K562 (cell line): ENCODE measurements around the gene TYMP. TPM values are rescaled to one million over a fixed set of nuclear protein-coding genes. Genes with fewer than 3 reads are reported as not detected.

ENCODE experiments used
- ATAC-seq: fragments of 200-7000 bp; cut with Tn5 transposase; 3 replicates; pipeline ENCODE4 v1.9.1; 2020; ENCODE audit warnings: moderate library complexity
- BruUV-seq: library from RNA; stranded (reverse); fragments of 400-500 nt; replicated peaks from 2 replicates; lab custom pipeline; 2021; lab: Mats Ljungman, UMichigan
- CTCF ChIA-PET: fragments of 300-600 bp; formaldehyde crosslinking; extraction: SDS; loops from one replicate; lab custom pipeline; 2021; ENCODE audit warnings: low intra/inter-chr PET ratio; lab: Yijun Ruan, JAX
- POLR2A ChIA-PET: fragments of 300-600, 350-650 bp; sonication (Branson Sonifier 250); formaldehyde crosslinking; extraction: SDS; loops from one replicate; lab custom pipeline; 2021; ENCODE audit warnings: antibody characterized with exemption, inconsistent platforms; lab: Yijun Ruan, JAX
- DNase-seq, 4 experiments: peaks; one replicate each; pipeline versions ENCODE4 v3.0.0 to v3.0.0-alpha.2; 2011 to 2018; ENCODE audit warnings: low spot score in 3 of 4, mixed read lengths in 3 of 4; ENCODE audit errors: extremely low read depth in 1 of 4
- FAIRE-seq: peaks from 2 replicates; lab custom pipeline; 2011; peaks lifted over from hg19 to GRCh38; lab: Jason Lieb, UNC
- H2AFZ ChIP-seq: 2 replicates; pipeline ENCODE4 v1.6.0; 2011; ENCODE audit warnings: low read depth, low read length, control low read depth, inconsistent platforms
- H3K27ac ChIP-seq: fragments of 200-600 bp; 3 replicates; pipeline ENCODE4 v1.8.0; 2011; ENCODE audit warnings: low read depth, mild to moderate bottlenecking, control low read depth, inconsistent platforms, low read length, moderate library complexity, mixed read lengths; ENCODE audit errors: extremely low read depth
- H3K27me3 ChIP-seq, 2 experiments: fragments of 300-600 bp in 1 of 2; 2 replicates in 1 of 2; 3 replicates in 1 of 2; pipeline versions ENCODE4 v1.6.0 to v1.8.0; 2011; ENCODE audit warnings: inconsistent platforms in 2 of 2, low read length in 2 of 2, mild to moderate bottlenecking in 1 of 2, mixed read lengths in 1 of 2, moderate library complexity in 1 of 2; ENCODE audit not compliant: control insufficient read depth in 2 of 2, insufficient read depth in 2 of 2
- H3K36me3 ChIP-seq: fragments of 300-600 bp; 3 replicates; pipeline ENCODE4 v1.8.0; 2011; ENCODE audit warnings: mild to moderate bottlenecking, low read length, inconsistent platforms; ENCODE audit not compliant: control insufficient read depth, insufficient read depth
- H3K4me1 ChIP-seq, 2 experiments: fragments of 200-600 bp in 1 of 2; replicated peaks in 1 of 2; 2 replicates in 1 of 2; 3 replicates in 1 of 2; pipeline versions ENCODE4 v1.5.1 to v1.8.0; 2011; ENCODE audit warnings: inconsistent platforms in 2 of 2, low read length in 2 of 2, mild to moderate bottlenecking in 1 of 2, mixed read lengths in 1 of 2, moderate library complexity in 1 of 2; ENCODE audit not compliant: control insufficient read depth in 2 of 2, insufficient read depth in 2 of 2
- H3K4me2 ChIP-seq: 2 replicates; pipeline ENCODE4 v1.6.1; 2011; ENCODE audit warnings: low read length, control low read depth, inconsistent platforms, mixed read lengths; ENCODE audit not compliant: insufficient read depth
- H3K4me3 ChIP-seq: fragments of 200-600 bp; sonication (generic), shearing (Covaris generic); 2 replicates; pipeline ENCODE4 v1.5.1; 2016; ENCODE audit warnings: control low read depth, inconsistent platforms
- H3K79me2 ChIP-seq: fragments of 200-600 bp; 3 replicates; pipeline ENCODE4 v1.8.0; 2011; ENCODE audit warnings: low read length, inconsistent platforms; ENCODE audit not compliant: control insufficient read depth, insufficient read depth
- H3K9ac ChIP-seq, 2 experiments: 2 replicates each; pipeline versions ENCODE4 v1.6.0 to v1.6.1; 2011; ENCODE audit warnings: low read depth in 2 of 2, low read length in 2 of 2, control low read depth in 1 of 2, inconsistent platforms in 1 of 2, mild to moderate bottlenecking in 1 of 2, mixed read lengths in 1 of 2; ENCODE audit not compliant: insufficient read depth in 1 of 2
- H3K9me1 ChIP-seq: one replicate; pipeline ENCODE4 v1.6.0; 2011; ENCODE audit warnings: inconsistent platforms, mild to moderate bottlenecking, low read length, moderate library complexity; ENCODE audit not compliant: control insufficient read depth, insufficient read depth
- H3K9me3 ChIP-seq: replicated peaks from 2 replicates; pipeline ENCODE4 v1.5.1; 2011; ENCODE audit warnings: low read depth, low read length, inconsistent platforms; ENCODE audit not compliant: control insufficient read depth, insufficient read depth
- H4K20me1 ChIP-seq: replicated peaks from 2 replicates; pipeline ENCODE4 v1.6.1; 2011; ENCODE audit warnings: low read length, inconsistent platforms, mixed read lengths; ENCODE audit not compliant: control insufficient read depth, insufficient read depth
- CSDE1 ChIP-seq, 2 experiments: fragments of 450-650 bp; IDR thresholded peaks; 2 replicates each; pipeline ENCODE4 v1.6.1; 2016; ENCODE audit warnings: mild to moderate bottlenecking in 1 of 2
- E2F3 ChIP-seq: fragments of 250-450 bp; sonication (Bioruptor Pico); IDR thresholded peaks from 2 replicates; pipeline ENCODE4 v1.4.0; 2020; ENCODE audit warnings: mild to moderate bottlenecking
- JUND ChIP-seq, 2 experiments: IDR thresholded peaks; 2 replicates in 1 of 2; 3 replicates in 1 of 2; pipeline ENCODE4 v1.6.1; 2011; ENCODE audit warnings: borderline replicate concordance in 2 of 2, low read depth in 2 of 2, low read length in 2 of 2, improper control_type of control experiment in 1 of 2, missing biosample characterization in 1 of 2, missing genetic modification characterization in 1 of 2, missing genetic modification reagents in 1 of 2
- MCM7 ChIP-seq, 2 experiments: fragments of 450-650 bp; IDR thresholded peaks; 2 replicates each; pipeline ENCODE4 v1.6.1; 2016 to 2018
- RBM14 ChIP-seq: fragments of 200-400 bp; formaldehyde crosslinking; IDR thresholded peaks from 2 replicates; pipeline ENCODE4 v1.6.1; 2018; ENCODE audit warnings: low read depth, mild to moderate bottlenecking, low read length, moderate library complexity, borderline replicate concordance; ENCODE audit not compliant: insufficient read depth
- RBM15 ChIP-seq: fragments of 200-400 bp; formaldehyde crosslinking; IDR thresholded peaks from 2 replicates; pipeline ENCODE4 v1.6.1; 2018; ENCODE audit warnings: mild to moderate bottlenecking, low read length, moderate library complexity; ENCODE audit not compliant: insufficient read depth
- SNRNP70 ChIP-seq: fragments of 200-400 bp; formaldehyde crosslinking; optimal IDR thresholded peaks from 2 replicates; pipeline ENCODE3; 2017; ENCODE audit warnings: low read depth, low read length
- ZNF140 ChIP-seq: fragments of 250-450 bp; sonication (Bioruptor Pico); IDR thresholded peaks from 2 replicates; pipeline ENCODE4 v1.8.0; 2021; ENCODE audit warnings: moderate library complexity, mild to moderate bottlenecking, inconsistent platforms
- ZNF282 ChIP-seq: sonication (generic); formaldehyde crosslinking; IDR thresholded peaks from 2 replicates; pipeline ENCODE4 v1.8.1; 2023; ENCODE audit warnings: missing genetic modification reagents
- ZNF561 ChIP-seq: fragments of 450-650 bp; formaldehyde crosslinking; conservative IDR thresholded peaks from 2 replicates; pipeline ENCODE4 v1.4.0; 2020; ENCODE audit warnings: mild to moderate bottlenecking, moderate library complexity
- WGBS: fragments of 100-300 bp; shearing (Covaris generic); methylation state at CpG from one replicate; pipeline ENCODE4 v1.1.6; 2016; ENCODE audit warnings: low coverage, mixed read lengths; ENCODE audit not compliant: insufficient coverage; ENCODE audit errors: missing lambda C conversion rate; 5-methylcytosine and 5-hydroxymethylcytosine counted together
- in situ Hi-C: fragments of 300-500 bp; cut with MboI; formaldehyde crosslinking; loops from 4 replicates; pipeline ENCODE4 v1.15.0; 2018; ENCODE audit warnings: inconsistent platforms, mixed read lengths
- intact Hi-C: fragments of 100-400 bp; cut with micrococcal nuclease; formaldehyde crosslinking; loops from 2 replicates; pipeline ENCODE4 v1.14.2; 2022
- polyA plus RNA-seq, 8 experiments: library from polyadenylated mRNA; depleted of rRNA in 4 of 8; stranded (reverse) in 5 of 8; unstranded in 3 of 8; fragments of >200 nt; fragmentation: Nextera tagmentation in 2 of 8; fragmentation: Illumina TruSeq in 1 of 8; extraction: Ambion mirVana in 2 of 8; extraction: Trizol in 1 of 8; gene quantifications; 2 replicates each; pipeline versions ENCODE4 v1.2.1 to v1.2.3, GENCODE V29; 2011 to 2014; ENCODE audit warnings: inconsistent platforms in 1 of 8, missing spikeins in 1 of 8
- total RNA-seq, 7 experiments: library from RNA; depleted of rRNA in 6 of 7; stranded (reverse); fragments of >200 nt in 6 of 7; fragmentation: Illumina TruSeq in 2 of 7; extraction: Trizol in 2 of 7; gene quantifications; 2 replicates each; pipeline versions ENCODE4 v1.2.1 to v1.2.3, GENCODE V29; 2011 to 2021; ENCODE audit warnings: low replicate concordance in 1 of 7
- TF ChIP-seq, protein P1 (sequence below): sonication (generic); formaldehyde crosslinking; IDR thresholded peaks from 2 replicates; pipeline ENCODE4 v1.8.0; 2022; ENCODE audit warnings: mild to moderate bottlenecking, missing genetic modification reagents
- TF ChIP-seq, protein P2 (sequence below): sonication (generic); formaldehyde crosslinking; IDR thresholded peaks from 2 replicates; pipeline ENCODE4 v1.9.0; 2022; ENCODE audit warnings: mild to moderate bottlenecking, missing genetic modification reagents
- TF ChIP-seq, protein P3 (sequence below): fragments of 250-450 bp; sonication (Bioruptor Pico); IDR thresholded peaks from 2 replicates; pipeline ENCODE4 v1.9.0; 2021; ENCODE audit warnings: mild to moderate bottlenecking
- TF ChIP-seq, protein P4 (sequence below): fragments of 250-450 bp; sonication (Bioruptor Pico); IDR thresholded peaks from 2 replicates; pipeline ENCODE4 v1.5.0; 2020; ENCODE audit warnings: mild to moderate bottlenecking, borderline replicate concordance
- TF ChIP-seq, protein P5 (sequence below): sonication (generic); formaldehyde crosslinking; IDR thresholded peaks from 2 replicates; pipeline ENCODE4 v1.5.0; 2020; ENCODE audit warnings: missing genetic modification reagents

The TYMP gene
- total and polyA plus RNA-seq, 9 of the 15 experiments (the other 6 are each of a cell fraction or from before 2014, with no cell fraction given) = 0.03 to 4.0 (median 2.4) TPM; not detected in 4

DNA sequence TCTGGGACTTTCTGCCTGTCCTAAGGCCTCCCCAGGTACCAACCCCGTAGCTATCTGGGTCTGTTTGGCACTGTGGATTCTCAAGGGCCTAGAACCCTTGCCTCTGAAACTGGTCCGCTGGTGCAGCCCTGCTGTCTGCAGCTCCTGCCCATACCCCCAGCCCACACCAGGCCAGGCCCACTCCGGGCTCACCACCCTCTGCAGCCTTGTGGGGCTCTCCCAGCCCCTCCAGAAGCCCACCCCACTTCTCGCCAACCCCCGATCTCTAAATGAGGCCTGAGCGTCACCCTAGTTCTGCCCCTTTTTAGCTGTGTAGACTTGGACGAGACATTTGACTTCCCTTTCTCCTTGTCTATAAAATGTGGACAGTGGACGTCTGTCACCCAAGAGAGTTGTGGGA, 20.6 kb upstream of the TYMP start:
- H3K9ac ChIP-seq = no peak overlapping the region
- CTCF ChIA-PET = no interaction called here
- intact Hi-C loops (no loop called here), in situ Hi-C loops (no loop called here)
- peaks cover 0 to 37% of the 10 kb centered on the region in 2 experiments; a peak in 3 of 5 replicates for H3K4me1 ChIP-seq
- H3K27ac ChIP-seq = no peak overlapping the region
- ATAC-seq (no peak), FAIRE-seq (no peak), DNase-seq (no peak)
- no TSS peak for BruUV-seq
- no peaks in the 10 kb centered on the region for H3K36me3 ChIP-seq
- no peaks in the 10 kb centered on the region for H3K9me3 ChIP-seq
- H3K4me3 ChIP-seq = no peak overlapping the region
- no peaks in the 10 kb centered on the region for H4K20me1 ChIP-seq
- POLR2A ChIA-PET = interaction anchor here (0.7 to 1.5 kb wide), 3 partner anchors 11 to 23 kb away, joined by 3 to 5 read pairs (median 4); partner anchors contain the start of gene SYCE3
- WGBS = 21% methylated on average over 6 of the region's 8 CpGs
- no peak overlapping the region for H2AFZ ChIP-seq
- no peak overlapping the region for H3K4me2 ChIP-seq
- no peaks in the 10 kb centered on the region for H3K9me1 ChIP-seq
- H3K27me3 ChIP-seq = peaks cover 0 to 11% of the 10 kb centered on the region in 2 experiments; a peak in 1 of 5 replicates
- no peaks in the 10 kb centered on the region for H3K79me2 ChIP-seq
- TF ChIP-seq, protein P1, sequence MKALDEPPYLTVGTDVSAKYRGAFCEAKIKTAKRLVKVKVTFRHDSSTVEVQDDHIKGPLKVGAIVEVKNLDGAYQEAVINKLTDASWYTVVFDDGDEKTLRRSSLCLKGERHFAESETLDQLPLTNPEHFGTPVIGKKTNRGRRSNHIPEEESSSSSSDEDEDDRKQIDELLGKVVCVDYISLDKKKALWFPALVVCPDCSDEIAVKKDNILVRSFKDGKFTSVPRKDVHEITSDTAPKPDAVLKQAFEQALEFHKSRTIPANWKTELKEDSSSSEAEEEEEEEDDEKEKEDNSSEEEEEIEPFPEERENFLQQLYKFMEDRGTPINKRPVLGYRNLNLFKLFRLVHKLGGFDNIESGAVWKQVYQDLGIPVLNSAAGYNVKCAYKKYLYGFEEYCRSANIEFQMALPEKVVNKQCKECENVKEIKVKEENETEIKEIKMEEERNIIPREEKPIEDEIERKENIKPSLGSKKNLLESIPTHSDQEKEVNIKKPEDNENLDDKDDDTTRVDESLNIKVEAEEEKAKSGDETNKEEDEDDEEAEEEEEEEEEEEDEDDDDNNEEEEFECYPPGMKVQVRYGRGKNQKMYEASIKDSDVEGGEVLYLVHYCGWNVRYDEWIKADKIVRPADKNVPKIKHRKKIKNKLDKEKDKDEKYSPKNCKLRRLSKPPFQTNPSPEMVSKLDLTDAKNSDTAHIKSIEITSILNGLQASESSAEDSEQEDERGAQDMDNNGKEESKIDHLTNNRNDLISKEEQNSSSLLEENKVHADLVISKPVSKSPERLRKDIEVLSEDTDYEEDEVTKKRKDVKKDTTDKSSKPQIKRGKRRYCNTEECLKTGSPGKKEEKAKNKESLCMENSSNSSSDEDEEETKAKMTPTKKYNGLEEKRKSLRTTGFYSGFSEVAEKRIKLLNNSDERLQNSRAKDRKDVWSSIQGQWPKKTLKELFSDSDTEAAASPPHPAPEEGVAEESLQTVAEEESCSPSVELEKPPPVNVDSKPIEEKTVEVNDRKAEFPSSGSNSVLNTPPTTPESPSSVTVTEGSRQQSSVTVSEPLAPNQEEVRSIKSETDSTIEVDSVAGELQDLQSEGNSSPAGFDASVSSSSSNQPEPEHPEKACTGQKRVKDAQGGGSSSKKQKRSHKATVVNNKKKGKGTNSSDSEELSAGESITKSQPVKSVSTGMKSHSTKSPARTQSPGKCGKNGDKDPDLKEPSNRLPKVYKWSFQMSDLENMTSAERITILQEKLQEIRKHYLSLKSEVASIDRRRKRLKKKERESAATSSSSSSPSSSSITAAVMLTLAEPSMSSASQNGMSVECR = no peak
- TF ChIP-seq ZNF282 = no peak
- TF ChIP-seq CSDE1 (IDR thresholded peaks at IDR 0.05) = no peak
- no peak for TF ChIP-seq MCM7 (IDR thresholded peaks at IDR 0.05)
- TF ChIP-seq, protein P2, sequence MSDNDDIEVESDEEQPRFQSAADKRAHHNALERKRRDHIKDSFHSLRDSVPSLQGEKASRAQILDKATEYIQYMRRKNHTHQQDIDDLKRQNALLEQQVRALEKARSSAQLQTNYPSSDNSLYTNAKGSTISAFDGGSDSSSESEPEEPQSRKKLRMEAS (CRISPR knock-in tag) = no peak
- no peak for TF ChIP-seq ZNF140 (CRISPR knock-in tag)
- TF ChIP-seq, protein P3, sequence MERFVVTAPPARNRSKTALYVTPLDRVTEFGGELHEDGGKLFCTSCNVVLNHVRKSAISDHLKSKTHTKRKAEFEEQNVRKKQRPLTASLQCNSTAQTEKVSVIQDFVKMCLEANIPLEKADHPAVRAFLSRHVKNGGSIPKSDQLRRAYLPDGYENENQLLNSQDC (CRISPR knock-in tag) = no peak
- TF ChIP-seq E2F3 (CRISPR knock-in tag) = no peak
- no peak for TF ChIP-seq ZNF561 (CRISPR knock-in tag)
- TF ChIP-seq, protein P4, sequence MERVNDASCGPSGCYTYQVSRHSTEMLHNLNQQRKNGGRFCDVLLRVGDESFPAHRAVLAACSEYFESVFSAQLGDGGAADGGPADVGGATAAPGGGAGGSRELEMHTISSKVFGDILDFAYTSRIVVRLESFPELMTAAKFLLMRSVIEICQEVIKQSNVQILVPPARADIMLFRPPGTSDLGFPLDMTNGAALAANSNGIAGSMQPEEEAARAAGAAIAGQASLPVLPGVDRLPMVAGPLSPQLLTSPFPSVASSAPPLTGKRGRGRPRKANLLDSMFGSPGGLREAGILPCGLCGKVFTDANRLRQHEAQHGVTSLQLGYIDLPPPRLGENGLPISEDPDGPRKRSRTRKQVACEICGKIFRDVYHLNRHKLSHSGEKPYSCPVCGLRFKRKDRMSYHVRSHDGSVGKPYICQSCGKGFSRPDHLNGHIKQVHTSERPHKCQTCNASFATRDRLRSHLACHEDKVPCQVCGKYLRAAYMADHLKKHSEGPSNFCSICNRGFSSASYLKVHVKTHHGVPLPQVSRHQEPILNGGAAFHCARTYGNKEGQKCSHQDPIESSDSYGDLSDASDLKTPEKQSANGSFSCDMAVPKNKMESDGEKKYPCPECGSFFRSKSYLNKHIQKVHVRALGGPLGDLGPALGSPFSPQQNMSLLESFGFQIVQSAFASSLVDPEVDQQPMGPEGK (CRISPR knock-in tag) = no peak
- no peak for TF ChIP-seq RBM15
- TF ChIP-seq RBM14 = no peak
- TF ChIP-seq SNRNP70 = no peak
- TF ChIP-seq, protein P5, sequence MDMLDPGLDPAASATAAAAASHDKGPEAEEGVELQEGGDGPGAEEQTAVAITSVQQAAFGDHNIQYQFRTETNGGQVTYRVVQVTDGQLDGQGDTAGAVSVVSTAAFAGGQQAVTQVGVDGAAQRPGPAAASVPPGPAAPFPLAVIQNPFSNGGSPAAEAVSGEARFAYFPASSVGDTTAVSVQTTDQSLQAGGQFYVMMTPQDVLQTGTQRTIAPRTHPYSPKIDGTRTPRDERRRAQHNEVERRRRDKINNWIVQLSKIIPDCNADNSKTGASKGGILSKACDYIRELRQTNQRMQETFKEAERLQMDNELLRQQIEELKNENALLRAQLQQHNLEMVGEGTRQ = no peak
- no peak for TF ChIP-seq JUND (IDR thresholded peaks at IDR 0.05; ENCODE audit: borderline replicate concordance, low read depth, low read length)
- TF ChIP-seq JUND (tag; IDR thresholded peaks at IDR 0.05; ENCODE audit: borderline replicate concordance, low read depth, low read length) = no peak
